ENCODE data around the gene JAGN1.
"Not testable (repeated sequence)": the region's sequence is repeated elsewhere in the genome, so short reads cannot be mapped to it uniquely, and the experiment has no call there.

The JAGN1 gene

DNA sequence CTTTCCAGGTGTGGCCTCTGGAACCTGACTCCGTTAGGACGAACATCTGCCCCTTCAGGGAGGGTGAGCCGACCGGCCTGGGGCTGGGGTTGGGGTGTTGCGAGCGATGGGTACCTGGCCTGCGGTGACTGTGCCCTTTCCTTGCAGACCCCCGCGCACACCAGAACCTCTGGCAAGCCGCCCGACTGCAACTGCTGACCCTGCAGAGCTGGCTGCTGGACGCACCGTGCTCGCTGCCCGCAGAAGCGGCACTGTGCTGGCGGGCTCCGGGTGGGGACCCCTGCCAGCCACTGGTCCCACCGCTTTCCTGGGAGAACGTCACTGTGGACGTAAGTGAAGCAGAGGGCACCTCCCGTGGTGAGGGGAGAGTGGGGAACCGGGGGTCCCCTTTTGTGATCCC, 37.7 kb downstream of the JAGN1 start:
- no peak for DNase-seq

DNA sequence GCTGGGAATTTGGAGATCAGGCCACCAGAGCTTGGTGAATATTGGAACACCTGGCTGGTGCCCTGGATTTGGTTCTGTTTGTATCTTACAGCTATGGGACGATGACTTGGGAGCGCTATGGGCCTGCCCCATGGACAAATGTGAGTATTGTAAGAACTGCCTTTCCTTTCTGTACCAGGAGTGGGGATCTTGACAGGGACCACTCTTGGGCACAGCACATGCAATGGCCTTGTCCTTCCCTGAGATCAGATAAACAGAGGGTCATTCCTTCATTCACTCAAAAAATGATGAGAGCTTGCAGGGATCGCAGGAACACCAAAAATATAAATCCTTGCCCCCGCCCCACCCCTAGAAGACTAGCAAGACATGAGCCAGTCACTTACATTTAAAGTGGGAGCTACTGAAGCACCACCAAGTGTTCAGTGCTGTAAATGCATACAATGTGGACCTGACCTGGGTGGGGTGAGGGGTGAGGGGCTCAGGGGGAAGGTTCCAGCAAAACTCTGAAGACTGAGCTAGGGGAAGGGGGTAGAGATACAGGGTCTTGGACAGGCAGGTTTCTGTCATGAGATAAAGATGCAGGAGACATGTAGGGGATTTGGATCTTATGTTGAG, 40.5 kb downstream of the JAGN1 start:
- no peak for DNase-seq

DNA sequence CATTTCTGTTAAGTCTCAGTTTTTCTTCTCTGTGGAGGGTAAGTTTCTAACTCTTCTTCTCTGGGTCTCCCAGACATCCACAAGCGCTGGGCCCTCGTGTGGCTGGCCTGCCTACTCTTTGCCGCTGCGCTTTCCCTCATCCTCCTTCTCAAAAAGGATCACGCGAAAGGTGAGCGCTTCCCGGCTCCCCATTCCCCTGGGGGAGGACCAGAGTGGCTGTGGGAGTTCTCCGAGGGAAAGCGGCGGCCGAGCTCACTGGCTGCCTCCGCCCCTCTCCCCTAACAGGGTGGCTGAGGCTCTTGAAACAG, 42.1 kb downstream of the JAGN1 start:
- DNase-seq = no peak

DNA sequence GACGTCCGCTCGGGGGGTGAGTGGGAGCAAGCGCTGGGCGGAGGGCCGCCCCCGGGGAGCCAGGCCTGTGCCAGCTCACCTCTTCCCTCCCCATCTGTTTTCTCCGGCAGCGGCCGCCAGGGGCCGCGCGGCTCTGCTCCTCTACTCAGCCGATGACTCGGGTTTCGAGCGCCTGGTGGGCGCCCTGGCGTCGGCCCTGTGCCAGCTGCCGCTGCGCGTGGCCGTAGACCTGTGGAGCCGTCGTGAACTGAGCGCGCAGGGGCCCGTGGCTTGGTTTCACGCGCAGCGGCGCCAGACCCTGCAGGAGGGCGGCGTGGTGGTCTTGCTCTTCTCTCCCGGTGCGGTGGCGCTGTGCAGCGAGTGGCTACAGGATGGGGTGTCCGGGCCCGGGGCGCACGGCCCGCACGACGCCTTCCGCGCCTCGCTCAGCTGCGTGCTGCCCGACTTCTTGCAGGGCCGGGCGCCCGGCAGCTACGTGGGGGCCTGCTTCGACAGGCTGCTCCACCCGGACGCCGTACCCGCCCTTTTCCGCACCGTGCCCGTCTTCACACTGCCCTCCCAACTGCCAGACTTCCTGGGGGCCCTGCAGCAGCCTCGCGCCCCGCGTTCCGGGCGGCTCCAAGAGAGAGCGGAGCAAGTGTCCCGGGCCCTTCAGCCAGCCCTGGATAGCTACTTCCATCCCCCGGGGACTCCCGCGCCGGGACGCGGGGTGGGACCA, 42.6 kb downstream of the JAGN1 start:
- DNase-seq = peak; percentile 63

DNA sequence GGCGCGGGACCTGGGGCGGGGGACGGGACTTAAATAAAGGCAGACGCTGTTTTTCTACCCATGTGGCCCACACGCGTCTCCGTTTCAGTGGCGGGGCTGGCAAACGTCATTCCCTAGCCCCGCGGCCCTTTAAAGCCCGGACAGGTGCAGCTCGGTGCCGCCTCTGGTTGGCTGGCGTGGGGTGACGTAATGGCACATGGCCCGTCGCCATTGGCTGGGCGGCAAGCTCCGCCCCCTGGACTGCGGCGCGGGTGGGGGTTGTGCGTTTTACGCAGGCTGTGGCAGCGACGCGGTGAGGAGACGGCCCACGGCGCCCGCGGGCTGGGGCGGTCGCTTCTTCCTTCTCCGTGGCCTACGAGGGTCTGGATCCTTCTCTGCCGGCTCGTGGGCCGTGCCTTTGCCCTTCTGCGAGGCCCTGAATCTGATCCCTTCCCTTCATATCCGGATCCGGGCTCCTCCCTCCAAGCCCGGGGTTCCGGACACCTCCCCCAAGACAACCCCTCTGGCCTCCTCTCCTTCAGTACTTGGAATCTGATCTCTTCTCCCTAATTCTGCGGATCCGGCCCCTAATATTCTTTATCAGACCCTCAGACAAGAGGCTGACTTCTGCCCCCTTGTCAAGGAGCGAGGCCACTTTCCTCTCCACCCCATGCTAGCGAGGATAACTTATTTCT, 43.3 kb downstream of the JAGN1 start, which contains the start of gene CRELD1:
Gene CRELD1 (plus strand): TSS at position 274 of the 674 bp plus-strand sequence. CDS start 605 bp downstream, outside the sequence.
- peak; percentile 86 for DNase-seq

DNA sequence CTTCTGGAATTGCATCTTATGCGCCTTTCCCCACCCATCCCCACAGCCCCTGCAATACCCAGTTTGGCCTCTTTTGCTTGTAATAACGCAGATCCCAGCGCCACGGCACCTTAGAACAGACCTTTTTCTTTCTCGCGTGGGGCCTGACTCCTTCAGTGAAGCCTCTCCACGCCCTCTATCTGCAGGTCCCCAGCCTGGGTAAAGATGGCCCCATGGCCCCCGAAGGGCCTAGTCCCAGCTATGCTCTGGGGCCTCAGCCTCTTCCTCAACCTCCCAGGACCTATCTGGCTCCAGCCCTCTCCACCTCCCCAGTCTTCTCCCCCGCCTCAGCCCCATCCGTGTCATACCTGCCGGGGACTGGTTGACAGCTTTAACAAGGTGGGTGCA, 43.8 kb downstream of the JAGN1 start:
- no peak for DNase-seq

DNA sequence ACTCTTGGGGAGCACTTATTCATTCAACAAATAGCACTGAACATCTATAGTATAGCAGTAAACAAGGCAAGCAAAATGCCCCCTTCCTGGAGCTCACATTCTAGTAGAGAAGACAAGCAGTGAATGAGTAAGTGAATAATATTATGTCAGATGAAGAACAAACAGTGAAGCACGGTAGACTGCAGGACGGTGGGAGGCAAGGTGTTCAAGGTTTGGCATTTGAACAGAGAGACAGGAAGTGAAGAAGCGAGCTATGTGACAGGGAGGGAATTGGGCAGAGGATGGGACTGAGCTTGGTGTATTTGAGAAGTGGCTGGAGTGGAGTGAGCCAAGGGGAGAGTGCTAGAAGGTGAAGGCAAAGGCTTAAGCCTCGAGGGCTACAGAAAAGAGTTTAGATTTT, 44.6 kb downstream of the JAGN1 start:
- DNase-seq = no peak

DNA sequence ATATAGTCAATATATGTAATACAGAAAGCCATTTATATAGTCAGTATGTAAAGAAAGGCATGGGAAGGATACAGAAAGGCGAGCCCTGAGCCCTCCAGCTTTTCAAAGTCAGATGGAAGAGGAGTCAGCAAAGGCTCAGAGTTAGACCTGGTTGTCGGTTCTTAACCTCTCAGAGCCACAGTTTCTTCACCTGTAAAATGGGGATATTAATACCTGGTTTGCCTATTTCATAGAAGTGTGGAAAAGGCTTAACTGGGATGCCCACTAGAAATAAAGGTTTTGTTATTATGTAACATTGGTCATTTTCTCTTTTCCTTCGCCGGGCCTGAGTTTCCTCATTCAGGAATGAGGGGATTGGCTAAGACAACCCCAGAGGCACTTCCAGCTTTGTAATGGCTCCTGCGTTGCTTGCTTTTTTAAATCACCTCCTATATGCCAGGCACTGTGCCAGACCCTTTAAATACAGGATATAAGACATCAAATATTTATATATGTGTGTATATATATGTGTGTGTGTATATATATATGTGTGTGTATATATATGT, 45.6 kb downstream of the JAGN1 start:
- no peak for DNase-seq

DNA sequence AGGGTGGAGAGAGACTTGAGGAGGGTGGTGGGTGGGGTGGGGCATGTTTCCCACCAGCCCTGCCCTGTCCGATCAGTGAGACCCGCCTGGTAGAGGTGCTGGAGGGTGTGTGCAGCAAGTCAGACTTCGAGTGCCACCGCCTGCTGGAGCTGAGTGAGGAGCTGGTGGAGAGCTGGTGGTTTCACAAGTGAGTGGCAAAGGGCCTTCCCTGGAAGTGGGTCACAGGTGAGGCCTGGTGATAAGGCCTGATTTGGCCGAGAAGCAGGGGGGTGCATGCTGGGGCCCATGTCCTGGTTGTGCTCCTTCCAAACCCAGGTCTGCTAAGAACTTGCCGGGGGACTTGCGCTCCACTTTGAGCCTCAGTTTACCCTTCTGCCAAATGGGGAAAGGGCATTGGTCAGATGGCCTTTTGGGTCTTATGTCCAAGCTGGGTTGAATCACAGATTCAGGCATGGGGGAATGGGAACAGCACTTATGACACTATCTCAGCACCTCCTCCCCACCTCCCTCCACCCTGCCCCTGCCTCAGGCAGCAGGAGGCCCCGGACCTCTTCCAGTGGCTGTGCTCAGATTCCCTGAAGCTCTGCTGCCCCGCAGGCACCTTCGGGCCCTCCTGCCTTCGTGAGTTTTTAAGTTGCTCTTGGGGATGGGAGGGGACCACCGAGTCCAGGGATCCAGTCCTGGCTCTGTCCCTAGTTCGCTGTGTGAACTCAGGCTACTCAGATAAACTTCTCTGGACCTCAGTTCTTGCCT, 47.3 kb downstream of the JAGN1 start:
- no peak for DNase-seq

DNA sequence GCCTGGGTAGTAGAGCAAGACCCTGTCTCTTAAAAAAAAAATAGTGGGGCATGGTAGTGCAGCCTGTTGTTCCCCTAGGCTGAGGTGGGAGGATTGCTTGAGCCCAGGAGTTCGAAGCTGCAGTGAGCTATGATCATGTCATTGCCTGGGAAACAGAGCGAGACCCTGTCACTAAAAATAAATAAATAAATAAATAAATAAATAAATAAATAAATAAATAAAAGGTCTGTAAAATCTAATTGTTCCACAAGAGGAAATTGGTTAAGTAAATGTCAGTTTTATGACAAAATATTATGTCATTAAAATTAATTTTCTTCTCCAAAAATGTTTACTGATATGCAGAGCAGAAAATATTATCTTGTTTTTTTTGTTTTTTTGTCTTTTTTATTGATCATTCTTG, 48.6 kb downstream of the JAGN1 start:
- no peak for DNase-seq

DNA sequence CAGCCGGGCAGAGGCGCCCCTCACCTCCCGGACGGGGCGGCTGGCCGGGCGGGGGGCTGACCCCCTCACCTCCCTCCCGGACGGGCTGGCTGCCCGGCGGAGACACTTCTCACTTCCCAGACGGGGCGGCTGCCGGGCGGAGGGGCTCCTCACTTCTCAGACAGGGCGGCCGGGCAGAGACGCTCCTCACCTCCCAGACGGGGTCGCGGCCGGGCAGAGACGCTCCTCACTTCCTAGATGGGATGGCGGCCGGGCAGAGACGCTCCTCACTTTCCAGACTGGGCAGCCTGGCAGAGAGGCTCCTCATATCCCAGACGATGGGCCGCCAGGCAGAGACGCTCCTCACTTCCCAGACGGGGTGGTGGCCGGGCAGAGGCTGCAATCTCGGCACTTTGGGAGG, 49.5 kb downstream of the JAGN1 start:
- not testable (repeated sequence) for DNase-seq

DNA sequence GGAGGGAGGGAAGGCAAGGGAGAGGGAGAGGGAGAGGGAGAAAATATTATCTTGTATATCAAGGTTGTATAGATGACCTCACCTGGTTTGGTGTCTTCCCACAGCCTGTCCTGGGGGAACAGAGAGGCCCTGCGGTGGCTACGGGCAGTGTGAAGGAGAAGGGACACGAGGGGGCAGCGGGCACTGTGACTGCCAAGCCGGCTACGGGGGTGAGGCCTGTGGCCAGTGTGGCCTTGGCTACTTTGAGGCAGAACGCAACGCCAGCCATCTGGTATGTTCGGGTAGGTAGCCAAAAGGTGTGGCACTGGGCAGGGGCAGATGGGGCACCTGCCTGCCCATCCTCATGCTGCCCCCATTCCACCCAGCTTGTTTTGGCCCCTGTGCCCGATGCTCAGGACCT, 50.3 kb downstream of the JAGN1 start:
- DNase-seq = no peak

DNA sequence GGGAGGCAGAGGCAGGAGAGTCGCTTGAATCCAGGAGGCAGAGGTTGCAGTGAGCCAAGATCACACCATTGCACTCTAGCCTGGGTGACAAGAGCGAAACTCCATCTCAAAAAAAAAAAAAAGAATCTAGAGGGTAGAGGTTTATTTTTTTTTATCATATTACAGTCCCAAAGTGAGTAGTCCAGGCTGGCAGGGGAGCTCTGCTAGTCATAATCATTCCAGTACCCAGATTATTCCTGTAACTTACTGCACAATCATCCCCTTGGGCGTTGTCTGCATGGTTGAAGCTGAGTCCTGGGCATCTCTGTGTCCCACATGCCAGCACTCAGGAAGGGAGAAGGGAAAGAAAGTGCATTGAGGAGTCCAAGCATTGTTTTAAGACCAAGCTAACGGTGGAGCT, 51.8 kb downstream of the JAGN1 start:
- no peak for DNase-seq

DNA sequence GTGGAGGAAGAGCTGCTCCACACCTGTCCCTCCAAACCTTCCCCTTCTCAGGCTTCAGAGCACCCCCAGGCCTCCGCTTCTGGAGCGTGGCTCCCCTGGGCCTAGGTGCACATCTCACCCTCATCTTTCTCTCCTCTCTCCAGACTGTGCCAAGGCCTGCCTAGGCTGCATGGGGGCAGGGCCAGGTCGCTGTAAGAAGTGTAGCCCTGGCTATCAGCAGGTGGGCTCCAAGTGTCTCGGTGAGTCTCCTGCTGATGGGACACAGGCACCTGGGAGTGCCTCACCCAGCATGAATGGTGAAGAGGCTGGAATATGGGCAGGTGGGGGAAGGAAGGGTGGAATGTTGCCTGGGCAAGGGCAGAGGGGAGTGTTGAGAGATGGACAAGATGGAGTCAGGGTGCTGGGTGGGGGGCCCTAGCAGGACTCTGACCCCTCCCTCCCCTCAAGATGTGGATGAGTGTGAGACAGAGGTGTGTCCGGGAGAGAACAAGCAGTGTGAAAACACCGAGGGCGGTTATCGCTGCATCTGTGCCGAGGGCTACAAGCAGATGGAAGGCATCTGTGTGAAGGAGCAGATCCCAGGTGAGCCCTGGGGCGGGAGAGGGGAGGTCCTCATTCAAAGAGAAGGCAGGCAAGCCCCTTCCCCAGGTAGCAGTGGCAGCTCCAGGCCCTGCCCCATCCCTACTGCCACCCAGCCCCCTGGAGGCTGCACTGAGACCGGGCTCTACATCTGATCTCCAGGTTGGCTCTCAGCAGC, 52.7 kb downstream of the JAGN1 start:
- DNase-seq = no peak

Data from SHP77 treated with DMSO at 0.1 percent for 48 hours (cell line).